ENCODE measurements around the gene OAF.

Gene OAF

DNA sequence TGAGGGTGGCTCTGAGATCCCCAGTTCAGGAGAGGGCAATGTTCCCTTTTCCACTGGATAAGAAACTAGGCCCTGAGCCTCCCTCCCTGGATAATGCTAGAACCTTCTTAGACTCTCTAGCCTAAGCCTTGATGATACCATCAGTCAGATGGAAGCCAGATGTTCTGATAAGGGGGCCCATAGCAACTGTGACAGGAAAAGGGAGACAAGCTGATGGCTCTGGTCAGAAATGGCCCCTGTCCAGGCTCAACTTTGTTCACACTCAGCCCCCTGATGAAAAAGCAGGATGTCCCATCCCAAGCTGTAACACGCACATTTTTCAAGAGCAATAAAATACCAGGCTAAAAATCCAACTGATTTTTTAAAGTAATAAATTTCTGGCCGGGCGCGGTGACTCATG lies 7.2 kb upstream of the OAF start:
- no peak for DNase-seq (ENCODE audit: low spot score)

DNA sequence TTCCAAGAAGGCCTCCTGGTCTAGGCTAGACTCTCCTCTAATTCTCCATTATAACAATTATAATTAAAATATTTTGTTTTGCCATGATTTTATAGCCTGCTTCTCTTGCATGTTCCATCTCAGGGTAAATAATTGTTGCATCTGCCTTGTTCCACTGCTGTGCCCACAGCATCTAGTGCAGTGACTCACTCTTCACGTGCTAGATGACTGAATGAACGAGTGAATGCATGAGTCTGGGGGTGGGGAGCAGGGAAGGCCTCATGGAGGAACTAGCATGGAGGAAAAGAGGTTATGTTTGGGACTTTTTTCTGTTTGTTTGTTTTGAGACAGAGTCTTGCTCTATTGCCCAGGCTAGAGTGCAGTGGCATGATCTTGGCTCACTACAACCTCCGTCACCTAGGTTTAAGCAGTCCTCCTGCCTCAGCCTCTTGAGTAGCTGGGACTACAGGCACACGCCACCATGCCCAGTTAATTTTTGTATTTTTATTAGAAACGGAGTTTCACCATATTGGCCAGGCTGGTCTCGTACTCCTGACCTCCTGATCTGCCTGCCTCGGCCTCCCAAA lies 5.2 kb upstream of the OAF start:
- DNase-seq (ENCODE audit: low spot score) = no peak

DNA sequence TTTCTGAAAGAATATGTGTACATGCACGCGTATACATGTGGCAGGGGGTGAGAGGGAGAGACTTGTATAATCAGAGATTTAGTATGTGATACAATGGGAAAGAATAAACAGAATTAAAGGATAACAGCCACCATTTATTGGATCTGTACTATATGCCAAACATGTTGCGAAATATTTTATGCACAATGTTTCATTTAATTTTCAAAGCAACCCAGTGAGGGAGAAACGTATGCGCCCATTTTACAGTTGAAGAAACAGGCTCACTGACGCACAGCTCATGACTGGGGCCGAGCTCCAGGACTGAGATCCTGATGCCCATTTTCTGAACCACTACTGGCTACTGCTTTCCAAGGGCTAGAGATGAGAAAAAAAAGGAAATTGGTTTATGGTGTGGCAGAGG lies 3.3 kb upstream of the OAF start:
- no peak for DNase-seq (ENCODE audit: low spot score)

DNA sequence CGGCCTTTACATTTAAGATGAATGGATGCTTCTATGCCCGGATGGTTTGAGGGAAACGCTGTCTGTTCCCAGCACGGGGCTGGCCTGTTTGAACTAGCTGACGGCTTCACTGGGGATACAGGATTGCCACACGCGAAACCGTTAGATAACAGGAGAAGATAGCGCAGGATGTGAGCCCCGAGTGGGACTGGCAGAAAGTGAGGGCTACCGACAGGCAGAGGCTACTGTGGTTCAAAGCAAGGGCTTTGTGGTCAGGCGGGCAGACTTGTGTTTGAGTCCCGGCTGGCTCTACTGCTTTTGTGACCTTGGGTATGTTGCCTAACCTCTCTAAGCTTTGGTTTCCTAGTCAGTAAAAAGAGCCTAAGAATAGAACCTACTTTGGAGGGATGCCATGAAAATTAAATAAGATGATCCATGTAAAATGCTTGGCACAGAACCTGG lies 2.8 kb upstream of the OAF start:
- DNase-seq (ENCODE audit: low spot score) = peak; percentile 30

DNA sequence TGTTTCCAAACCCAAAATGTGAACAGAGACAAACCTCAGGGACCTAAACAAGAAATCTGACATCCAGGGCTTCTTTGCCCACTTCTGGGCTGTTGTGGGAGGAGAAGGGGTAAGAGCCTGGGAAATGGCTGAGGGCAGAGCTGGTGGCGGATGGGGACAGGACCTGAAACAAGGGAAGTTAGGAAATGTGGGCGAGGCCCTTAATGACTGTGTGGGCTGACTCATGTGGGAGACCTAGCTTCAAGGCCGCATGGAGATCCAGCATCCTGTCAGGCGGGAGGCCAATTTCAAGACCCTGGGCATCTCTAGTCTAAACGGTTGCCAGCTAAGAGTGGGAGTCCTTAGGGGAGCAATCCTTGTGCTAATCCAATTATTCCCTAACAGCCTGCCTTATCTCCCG lies 2.1 kb upstream of the OAF start:
- no peak for DNase-seq (ENCODE audit: low spot score)

DNA sequence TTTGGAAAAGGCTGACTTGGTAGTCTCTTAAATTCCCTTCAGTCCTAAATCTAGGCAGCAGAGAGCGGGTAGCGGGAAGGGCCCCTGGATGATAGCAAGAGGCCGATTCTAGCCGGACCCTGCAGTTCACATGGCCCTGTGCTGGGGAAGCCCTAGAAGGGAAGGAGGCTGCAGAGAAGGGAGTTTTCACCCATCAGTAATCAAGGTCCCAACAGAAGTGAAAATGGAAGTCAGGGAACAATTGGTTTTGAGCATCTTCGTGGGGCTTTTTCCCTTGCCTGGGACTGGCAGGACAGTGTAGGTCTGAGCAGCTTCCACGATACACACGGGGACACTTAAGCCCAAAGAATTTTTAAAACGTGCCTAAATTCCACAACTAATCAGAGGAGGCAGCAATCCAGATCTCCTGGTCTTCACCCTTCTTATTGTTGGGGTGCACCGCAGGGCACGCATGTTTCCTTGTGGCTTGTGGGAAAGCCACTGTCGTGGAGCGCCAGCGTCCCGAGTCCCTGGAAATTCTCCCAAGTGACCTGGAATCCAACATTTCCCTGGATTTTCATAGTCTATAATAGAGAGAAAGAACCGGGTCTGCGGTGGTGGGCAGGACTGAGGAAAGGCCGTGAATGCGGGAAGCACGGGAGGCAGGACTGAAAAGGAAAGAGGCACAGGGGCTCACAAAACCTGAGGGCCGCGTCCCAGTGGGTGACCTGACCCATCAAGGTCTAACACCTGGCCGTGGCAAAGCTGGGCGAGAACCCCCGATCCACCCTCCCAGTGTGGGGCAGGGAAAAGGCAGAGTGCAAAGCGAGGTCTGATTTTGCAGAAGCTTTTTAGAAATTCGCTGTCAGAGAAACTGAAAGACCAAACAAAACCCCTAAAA lies 846 bp upstream of the OAF start:
- no peak for DNase-seq (ENCODE audit: low spot score)

DNA sequence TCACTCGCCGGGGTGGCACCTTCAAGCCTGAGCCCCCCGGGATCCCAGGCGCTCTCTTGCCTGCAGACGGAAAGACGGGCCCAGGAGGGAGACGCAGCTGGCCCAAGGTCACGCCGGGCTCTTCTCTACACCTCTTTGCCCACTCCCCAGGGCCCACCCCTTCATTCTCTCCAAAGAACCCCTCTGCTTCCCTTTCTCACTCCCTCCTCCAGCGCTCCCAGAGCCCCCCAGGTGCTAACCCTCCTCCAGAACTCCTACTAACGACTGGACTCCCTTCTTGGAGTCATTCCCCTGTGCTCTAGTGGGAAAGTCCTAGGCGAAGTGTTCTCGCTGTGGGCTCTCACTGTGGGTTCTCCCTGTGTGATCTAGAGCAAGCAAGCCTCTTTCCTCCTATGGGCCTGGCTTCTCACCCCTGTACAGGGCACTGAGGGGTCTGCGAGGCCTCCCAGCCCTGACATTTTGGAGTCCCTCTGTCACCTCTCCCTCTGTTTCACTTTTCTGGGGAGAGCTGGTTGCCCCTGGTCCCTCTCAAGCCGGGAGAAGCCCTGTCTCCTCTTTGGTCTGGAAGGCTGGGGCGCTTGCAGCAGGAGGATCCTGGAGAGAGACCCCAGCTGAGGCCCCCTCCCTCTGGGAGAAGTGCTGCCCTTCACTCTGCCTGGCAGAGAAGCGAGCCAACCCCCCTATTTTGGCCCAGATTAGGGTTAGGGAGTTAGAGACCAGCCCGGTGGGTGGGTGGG lies 858 bp downstream of the OAF start:
- no peak for DNase-seq (ENCODE audit: low spot score)

DNA sequence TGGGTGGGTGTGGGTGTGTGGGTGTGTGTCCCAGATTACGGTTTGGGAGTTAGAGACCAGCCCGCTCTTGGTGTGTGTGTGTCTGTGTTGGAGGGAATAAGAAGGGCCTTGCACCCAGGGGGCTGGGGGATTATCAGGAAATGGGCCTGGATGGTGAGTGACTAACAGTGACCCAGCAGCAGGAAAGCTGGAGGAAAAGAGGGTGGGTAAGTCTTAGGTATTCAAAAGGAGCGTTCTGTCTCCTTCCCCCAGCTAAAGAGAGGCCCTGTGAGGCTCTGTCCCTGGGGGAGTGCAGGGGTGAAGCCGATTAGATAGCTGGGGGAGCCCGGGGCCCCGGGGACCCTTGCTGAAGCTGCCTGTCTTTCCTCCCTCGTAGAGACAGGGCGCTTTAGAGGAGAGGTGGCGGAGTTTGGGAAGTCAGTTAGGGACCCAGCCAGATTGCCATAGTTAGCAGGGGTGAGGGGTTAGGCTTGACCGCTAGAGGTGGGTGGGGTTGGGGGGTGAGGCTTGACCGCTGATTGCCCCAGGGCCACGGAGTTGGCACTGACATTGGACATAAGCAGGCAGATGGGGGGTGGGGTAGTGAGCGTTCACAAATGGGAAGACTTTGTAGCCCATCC lies 1.5 kb downstream of the OAF start:
- DNase-seq (ENCODE audit: low spot score) = no peak

DNA sequence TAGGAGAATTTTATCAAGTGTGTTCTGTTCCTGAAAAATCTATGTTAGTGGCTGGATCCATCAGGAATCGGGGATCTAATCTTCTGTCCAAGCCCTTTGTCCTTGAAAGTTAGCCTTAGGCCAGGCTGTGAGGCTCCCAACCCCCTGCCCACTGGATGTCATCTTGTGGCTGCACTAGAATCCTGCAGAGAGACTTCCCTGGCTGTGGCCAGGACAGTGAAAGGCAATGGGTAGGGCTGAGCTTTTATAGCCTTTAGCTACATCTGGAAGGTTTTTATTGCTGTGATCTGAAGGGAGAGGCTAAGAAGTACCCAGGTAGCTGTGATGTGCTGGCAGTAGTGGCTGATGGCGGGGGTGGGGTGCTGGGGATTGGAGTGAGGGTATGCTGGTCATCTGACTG lies 2.1 kb downstream of the OAF start:
- no peak for DNase-seq (ENCODE audit: low spot score)

DNA sequence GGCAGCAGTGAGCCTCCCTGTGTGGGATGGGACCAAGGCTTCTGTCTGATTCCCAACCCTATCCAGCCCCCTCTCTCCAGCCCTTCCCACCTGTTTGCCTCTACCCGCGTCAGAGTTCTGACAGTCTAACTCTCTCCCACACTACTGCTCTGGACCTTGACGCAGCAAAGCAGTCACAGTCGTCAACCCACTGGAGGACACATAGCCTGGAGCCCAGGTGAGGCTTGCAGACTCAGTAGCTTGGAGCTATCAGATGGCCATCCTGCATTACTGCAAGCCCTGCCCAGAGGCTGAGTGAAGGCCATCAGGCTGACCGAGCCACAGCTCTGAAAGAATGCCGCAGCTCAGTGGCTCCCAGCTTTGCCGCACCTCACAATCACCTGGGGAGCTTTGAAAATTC lies 3.7 kb downstream of the OAF start:
- no peak for DNase-seq (ENCODE audit: low spot score)

DNA sequence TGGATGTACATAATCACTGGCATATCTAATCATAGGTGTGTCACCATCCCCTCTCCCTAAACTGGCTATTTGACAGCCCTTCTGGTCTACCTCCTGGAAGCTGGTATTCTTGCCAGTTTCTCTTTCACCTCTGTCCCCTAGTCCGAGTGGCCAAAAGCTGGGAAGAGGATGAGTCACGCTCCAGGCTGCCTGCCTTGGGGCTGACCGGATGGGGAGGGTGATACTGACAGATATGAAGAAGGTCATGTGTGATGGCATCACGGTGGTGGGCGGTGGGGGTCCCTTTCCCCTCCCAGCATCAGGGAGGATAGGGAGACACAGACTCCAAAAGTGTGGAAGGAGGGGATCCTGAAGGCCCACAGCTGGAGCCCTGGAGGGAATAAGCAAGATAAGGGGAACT lies 4.8 kb downstream of the OAF start:
- no peak for DNase-seq (ENCODE audit: low spot score)

DNA sequence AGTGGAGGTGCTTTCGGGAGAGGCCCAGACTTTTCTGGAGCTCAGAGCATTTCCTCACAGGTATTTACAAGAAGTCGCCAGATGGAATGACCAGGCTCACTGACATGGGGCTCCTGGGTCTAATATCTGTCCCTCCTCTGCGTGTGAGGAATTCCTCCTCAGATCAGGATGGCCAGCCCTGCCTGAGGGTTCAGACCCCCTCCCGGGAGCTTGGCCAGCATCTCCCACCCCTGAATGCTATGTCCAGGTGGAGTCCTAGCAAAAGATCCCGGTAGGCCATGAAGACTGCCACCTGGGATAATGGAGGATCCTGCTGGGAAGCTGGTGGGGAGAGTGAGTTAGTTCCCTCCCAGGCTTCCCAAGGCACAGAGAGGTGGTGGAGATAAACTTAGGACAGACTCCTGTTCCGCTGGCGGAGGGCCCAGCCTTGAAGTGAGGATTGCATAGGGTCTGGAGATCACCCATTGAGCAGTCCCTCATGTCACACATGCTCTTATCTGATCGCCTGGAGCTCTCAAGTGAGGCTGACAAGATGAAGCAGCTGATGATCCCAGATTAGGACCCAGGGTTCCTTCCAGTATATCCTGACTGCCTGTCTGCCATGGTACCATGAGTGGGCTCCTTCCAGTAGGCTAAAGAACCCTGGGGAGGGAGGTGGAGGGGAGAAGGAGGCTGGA lies 5.7 kb downstream of the OAF start:
- DNase-seq (ENCODE audit: low spot score) = no peak

DNA sequence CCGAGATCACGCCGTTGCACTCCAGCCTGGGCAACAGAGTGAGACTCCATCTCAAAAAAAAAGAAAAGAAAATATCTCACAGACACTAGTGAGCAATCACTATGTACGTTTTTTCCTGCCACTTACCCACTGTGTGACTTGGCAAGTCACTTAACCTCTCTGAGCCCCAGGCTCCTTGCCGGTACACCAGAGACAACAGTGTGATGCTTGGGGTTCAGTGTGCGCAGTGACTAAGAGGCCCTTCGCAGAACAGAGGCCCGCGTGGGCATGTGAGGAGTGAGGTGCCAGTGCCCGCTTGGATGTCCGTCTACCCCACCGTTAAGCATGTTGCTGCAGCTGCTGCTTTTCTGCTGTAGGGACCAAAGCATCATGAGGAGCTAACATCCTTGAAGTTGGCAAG lies 6.7 kb downstream of the OAF start:
- no peak for DNase-seq (ENCODE audit: low spot score)

DNA sequence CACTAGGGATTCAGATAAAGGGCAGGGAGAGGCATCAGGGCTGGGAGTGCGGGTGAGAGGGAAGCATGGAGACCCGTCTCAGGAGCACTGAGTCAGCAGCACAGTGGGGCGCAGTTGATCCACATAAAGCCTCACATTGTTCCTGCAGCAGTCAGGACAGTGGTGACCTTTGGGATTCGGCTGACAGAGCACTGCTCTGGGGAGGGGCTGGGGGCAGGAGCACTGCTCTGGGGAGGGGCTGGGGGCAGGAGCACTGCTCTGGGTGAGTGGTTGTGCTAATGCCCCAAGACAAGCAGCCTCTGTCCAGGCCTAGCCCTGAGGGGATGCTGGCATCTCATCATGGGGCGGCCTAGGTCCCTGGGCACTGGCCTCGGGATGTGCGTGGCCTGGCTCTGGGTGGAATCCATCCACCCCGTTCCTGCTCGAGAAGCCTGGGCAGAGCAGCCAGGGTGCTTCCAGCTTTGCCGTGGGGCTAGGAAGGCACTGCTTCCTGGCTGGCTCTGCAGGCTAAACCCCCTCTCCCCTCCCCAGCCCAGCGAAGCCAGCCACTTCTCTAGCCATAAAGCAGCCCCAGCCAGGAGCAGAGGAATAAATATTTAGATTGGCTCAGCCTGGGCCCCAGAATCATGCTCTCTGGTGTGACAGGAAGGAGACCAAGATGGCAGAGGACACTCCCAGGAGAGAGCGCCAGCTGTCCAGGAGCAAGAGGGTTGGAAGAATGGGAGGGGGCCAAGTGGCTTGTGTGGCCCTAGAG lies 7.3 kb downstream of the OAF start:
- DNase-seq (ENCODE audit: low spot score) = peak; percentile 68

DNA sequence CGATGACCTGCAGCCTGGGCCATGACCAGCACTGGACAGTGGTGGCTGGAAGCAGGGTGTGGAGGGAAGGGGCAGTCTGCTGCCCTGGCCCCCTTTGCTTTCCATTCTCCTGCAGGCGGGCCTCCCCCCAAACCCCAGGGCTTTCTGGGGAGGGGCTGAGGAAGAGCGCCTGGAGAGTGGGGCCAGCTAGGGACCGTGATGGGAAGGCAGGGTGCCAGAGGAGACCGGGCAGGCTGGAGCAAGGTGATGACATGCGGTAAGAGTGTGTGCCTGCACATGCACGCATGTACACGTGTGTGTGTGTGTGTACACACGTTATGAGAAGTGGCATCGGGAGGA lies 7.8 kb downstream of the OAF start:
- no peak for DNase-seq (ENCODE audit: low spot score)

DNA sequence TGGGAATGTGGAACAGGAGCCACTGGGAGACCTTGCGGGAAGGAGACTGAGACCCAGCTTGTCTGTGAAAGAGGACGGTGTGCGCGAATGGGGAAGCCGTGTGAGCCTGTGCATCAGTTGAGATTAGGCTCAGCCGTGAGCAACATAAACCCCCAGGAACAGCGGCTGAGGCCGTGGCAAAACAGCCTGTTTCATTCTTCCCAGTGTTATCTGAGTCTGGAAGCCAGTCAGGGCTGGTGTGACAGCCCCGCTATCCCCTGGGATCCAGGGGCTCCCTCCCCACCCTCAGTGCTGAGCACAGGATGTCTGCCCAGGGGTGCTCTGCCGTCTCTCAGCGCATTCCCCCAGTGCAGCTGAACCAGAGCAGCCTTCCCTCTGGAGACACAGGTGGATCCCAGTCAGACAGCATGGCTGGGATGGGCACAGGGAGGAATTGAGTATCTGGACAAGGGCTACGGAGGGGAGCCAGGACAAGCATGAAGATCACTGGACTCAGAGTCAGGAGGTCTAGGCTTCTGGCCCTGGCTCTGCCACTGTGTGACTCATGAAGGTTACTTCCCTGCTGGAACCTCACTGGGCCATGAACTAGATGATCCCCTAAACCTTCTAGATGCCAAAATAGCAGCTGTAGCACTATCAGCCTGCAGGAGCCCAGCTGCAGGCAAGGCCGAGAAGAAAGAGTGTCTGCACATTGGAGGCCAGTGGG lies 8.6 kb downstream of the OAF start:
- no peak for DNase-seq (ENCODE audit: low spot score)

DNA sequence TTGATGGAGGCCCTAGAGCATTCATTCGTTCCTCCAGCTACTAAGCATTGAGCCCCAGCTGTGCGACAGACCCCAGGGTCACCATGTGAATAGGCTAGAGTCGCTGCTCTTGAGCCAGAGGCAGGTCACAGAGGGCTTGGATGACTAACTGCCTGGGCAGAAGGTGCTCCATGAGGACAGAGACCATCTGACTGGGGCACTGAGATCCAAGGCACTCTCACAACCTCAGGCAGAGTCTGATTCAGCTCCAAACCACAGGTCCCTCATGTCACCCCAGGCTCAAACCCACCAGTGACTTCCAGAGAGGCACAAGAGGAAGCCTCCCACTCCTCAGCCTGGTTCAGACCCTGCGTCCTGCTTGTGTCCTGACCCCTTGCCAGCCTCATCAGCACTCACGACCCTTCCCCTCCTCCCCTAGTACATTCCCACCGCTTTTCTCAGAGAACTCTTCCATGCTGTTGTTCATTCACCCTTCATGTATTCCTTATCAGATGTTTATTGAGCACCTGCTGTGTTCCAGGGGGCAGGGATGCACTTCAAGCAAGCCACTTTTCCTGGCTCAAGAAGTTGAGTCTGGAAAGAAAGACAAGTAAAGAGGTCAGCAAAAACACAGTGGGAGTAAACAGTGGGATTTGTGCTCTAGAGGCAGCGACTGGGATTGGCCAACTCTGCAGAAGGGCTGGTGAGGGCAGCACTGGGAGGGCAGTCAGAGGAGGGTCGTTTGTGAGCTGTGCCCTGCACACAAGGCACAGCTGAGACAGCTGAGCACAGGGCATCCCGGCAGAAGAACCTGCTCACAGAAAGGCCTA lies 9.3 kb downstream of the OAF start:
- no peak for DNase-seq (ENCODE audit: low spot score)

DNA sequence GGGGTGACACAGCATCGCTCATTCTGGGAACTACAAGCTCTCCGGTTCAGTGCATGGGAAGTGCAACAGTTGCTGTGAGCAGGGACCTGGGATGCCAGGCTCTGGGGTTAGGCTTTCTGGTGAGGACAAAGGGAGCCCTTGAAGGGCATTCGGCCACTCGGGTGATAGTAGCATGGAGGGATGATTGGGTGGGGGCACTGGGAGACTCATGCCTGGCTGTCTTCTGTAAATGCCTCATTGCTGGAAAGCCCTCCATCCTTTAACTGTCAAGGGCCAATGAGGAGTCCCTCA lies 9.9 kb downstream of the OAF start:
- DNase-seq (ENCODE audit: low spot score) = no peak

DNA sequence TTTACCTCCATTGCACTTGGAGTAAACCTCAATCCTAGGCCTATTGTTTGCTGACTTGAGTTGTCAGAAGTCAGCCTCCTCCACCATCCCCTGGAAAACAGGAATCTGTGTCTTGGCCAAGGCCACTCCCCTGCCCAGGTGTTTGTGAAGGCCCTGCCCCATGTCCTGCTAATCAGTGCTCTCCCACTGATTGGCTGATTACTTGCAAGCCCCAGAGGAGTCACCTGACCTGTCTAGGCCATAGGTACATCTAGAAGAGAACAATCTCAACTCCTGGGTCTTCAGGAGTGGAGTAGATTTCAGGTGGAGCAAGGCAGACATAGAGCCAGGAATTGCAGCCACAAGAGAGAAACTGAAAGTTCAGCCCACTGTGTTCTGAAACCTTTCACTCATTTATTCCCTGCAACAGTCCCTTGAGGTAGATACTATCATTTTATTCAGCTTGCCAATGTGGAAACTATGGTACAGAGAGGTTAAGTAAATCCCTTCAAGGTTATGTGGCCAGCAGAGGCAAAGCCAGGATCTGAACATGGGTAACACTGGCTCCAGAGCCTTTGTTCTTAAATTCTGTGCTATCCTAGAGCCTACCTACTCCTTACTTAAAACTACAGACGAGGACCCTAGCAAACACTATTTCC lies 10.4 kb downstream of the OAF start:
- no peak for DNase-seq (ENCODE audit: low spot score)

DNA sequence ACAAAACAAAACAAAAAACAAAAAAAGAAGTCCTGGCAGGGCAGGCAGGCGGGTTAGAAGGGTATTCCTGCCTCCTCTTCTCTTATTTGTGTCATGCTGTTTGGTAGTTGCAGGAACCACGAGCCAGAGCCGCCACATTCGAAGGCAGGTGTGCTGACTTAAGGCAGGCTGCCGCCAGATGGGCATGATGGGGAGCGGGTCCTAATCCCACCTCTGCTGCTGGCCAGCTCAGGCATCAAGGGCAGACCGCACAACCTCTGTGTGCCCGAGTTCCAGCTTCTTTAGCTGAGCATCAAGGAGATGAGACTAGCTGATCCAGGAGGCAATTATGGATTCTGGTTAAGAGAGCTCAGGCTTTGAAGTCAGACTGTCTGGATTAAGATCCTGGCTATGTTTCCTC lies 12.1 kb downstream of the OAF start:
- no peak for DNase-seq (ENCODE audit: low spot score)
